Panc1 (cell line): Measurements from ENCODE around the gene PROX1. TPM values are rescaled to one million over a fixed set of nuclear protein-coding genes. Genes with fewer than 3 reads are reported as not detected.

Source experiments
- ATAC-seq: fragments of 200-7000 bp; cut with Tn5 transposase; 2 replicates; pipeline ENCODE4 v1.9.1; 2020; ENCODE audit warnings: mild to moderate bottlenecking, moderate library complexity
- BruUV-seq: library from RNA; stranded (reverse); fragments of 400-500 nt; replicated peaks from 2 replicates; lab custom pipeline; 2021; lab: Mats Ljungman, UMichigan
- CTCF ChIA-PET: fragments of 300-600 bp; sonication (Branson Sonifier 250); formaldehyde crosslinking; loops from one replicate; lab custom pipeline; 2022; ENCODE audit warnings: antibody characterized with exemption; lab: Charles Lee
- POLR2A ChIA-PET: fragments of 300-600 bp; sonication (Branson Sonifier 250); formaldehyde crosslinking; loops from one replicate; lab custom pipeline; 2022; ENCODE audit warnings: antibody characterized with exemption; lab: Charles Lee
- DNase-seq: peaks from one replicate; pipeline ENCODE4 v3.0.0-alpha.2; 2010; ENCODE audit warnings: low read depth, low spot score
- H3K27ac ChIP-seq: 2 replicates; pipeline ENCODE4 v1.5.1; 2011; ENCODE audit warnings: mild to moderate bottlenecking, low read length, inconsistent platforms
- H3K27me3 ChIP-seq: fragments of 200-500 bp; sonication (Bioruptor generic); 2 replicates; pipeline ENCODE4 v1.6.0; 2014; ENCODE audit warnings: low read length, inconsistent platforms; ENCODE audit not compliant: control insufficient read depth, insufficient read depth
- H3K36me3 ChIP-seq: fragments of 200-500 bp; sonication (Bioruptor generic); 2 replicates; pipeline ENCODE4 v1.5.1; 2014; ENCODE audit warnings: inconsistent platforms, mild to moderate bottlenecking, low read length, moderate library complexity; ENCODE audit not compliant: control insufficient read depth, insufficient read depth
- H3K4me1 ChIP-seq: 2 replicates; pipeline ENCODE4 v1.5.1; 2011; ENCODE audit warnings: inconsistent platforms, mild to moderate bottlenecking, low read length, moderate library complexity; ENCODE audit not compliant: control insufficient read depth, insufficient read depth
- H3K4me3 ChIP-seq, 2 experiments: 2 replicates each; pipeline ENCODE4 v1.5.1; 2011 to 2012; ENCODE audit warnings: low read depth in 2 of 2, low read length in 2 of 2, mild to moderate bottlenecking in 2 of 2, inconsistent platforms in 1 of 2, moderate library complexity in 1 of 2
- H3K9me3 ChIP-seq: fragments of 200-500 bp; sonication (Bioruptor generic); 2 replicates; pipeline ENCODE4 v1.5.1; 2014; ENCODE audit warnings: low read depth, mild to moderate bottlenecking, inconsistent platforms, low read length, moderate library complexity; ENCODE audit not compliant: control insufficient read depth, insufficient read depth
- CTCF ChIP-seq: fragments of 450-650 bp; IDR thresholded peaks from 2 replicates; pipeline ENCODE4 v1.5.1; 2017; ENCODE audit warnings: mild to moderate bottlenecking
- POLR2AphosphoS5 ChIP-seq: IDR thresholded peaks from 2 replicates; pipeline ENCODE4 v1.6.1; 2012; ENCODE audit warnings: mild to moderate bottlenecking, low read depth, low read length, moderate library complexity
- REST ChIP-seq, 2 experiments: IDR thresholded peaks; 2 replicates each; pipeline ENCODE4 v1.6.1; 2011 to 2012; ENCODE audit warnings: low read depth in 2 of 2, control low read depth in 1 of 2, low read length in 1 of 2, mild to moderate bottlenecking in 1 of 2, moderate library complexity in 1 of 2; ENCODE audit not compliant: insufficient read depth in 1 of 2
- SIN3A ChIP-seq: IDR thresholded peaks from 2 replicates; pipeline ENCODE4 v1.6.1; 2012; ENCODE audit warnings: low read depth, mild to moderate bottlenecking, low read length, moderate library complexity, borderline replicate concordance; ENCODE audit not compliant: insufficient read depth
- TCF7L2 ChIP-seq: IDR thresholded peaks from 2 replicates; pipeline ENCODE4 v1.6.1; 2011; ENCODE audit warnings: mild to moderate bottlenecking, low read depth, low read length, inconsistent platforms
- in situ Hi-C: cut with HindIII; loops from 2 replicates; pipeline ENCODE4 v1.10.0; 2016; ENCODE audit warnings: low sequenced_read_pairs, low pct_unique_long_range_greater_than_20kb
- intact Hi-C: fragments of 100-400 bp; cut with micrococcal nuclease; formaldehyde crosslinking; loops from one replicate; pipeline ENCODE4 v1.10.0; 2022; ENCODE audit not compliant: unreplicated experiment
- total RNA-seq: library from RNA; stranded (reverse); gene quantifications from one replicate; pipeline ENCODE4 v1.2.1, GENCODE V29; 2021; ENCODE audit not compliant: unreplicated experiment

PROX1 gene
- total RNA-seq, 1 experiment from 2014 or later = 0.13 TPM

GRCh38 chr1:214051786-214052185 lies 64.0 kb downstream of the PROX1 start:
- intact Hi-C loops (no loop called here), in situ Hi-C loops (no loop called here)
- POLR2A ChIA-PET = no interaction called here
- no peaks in the 10 kb centered on the region for H3K36me3 ChIP-seq
- no peak overlapping the region for H3K4me3 ChIP-seq
- BruUV-seq = no TSS peak
- H3K4me1 ChIP-seq = no peaks in the 10 kb centered on the region
- H3K9me3 ChIP-seq = no peaks in the 10 kb centered on the region
- CTCF ChIA-PET = no interaction called here
- DNase-seq = no peak
- TF ChIP-seq TCF7L2 (no peak), SIN3A (no peak), REST (IDR thresholded peaks at IDR 0.05; ENCODE audit: insufficient read depth in 1 of 2, low read depth in 2 of 2, low read length in 1 of 2) (no peak), CTCF (no peak), POLR2AphosphoS5 (no peak)
- no peaks in the 10 kb centered on the region for H3K27me3 ChIP-seq
- H3K27ac ChIP-seq = no peak overlapping the region
- ATAC-seq = no peak

- CTCF ChIA-PET = no interaction called here
- ATAC-seq (no peak), DNase-seq (no peak)
- Histone ChIP-seq H3K4me1 (no peaks in the 10 kb centered on the region), H3K27ac (no peak overlapping the region), H3K27me3 (peaks cover 4% of the 10 kb centered on the region), H3K4me3 (no peak overlapping the region), H3K36me3 (no peaks in the 10 kb centered on the region), H3K9me3 (no peaks in the 10 kb centered on the region)
- intact Hi-C loops (no loop called here), in situ Hi-C loops (no loop called here)
- POLR2A ChIA-PET = no interaction called here
- no peak for TF ChIP-seq CTCF
- no peak for TF ChIP-seq TCF7L2
- no peak for TF ChIP-seq SIN3A
- no peak for TF ChIP-seq POLR2AphosphoS5
- no peak for TF ChIP-seq REST (IDR thresholded peaks at IDR 0.05; ENCODE audit: insufficient read depth in 1 of 2, low read depth in 2 of 2, low read length in 1 of 2)
- no TSS peak for BruUV-seq
Measured at GRCh38 chr1:214058076-214058475, 70.3 kb downstream of the PROX1 start.
